ENCODE results near the gene MYO1B. TPM values are rescaled to one million over a fixed set of nuclear protein-coding genes. Genes with fewer than 3 reads are reported as not detected.
A peak's percentile ranks its signal among the peaks of the same experiment; 100 is the strongest.

Gene MYO1B
- total RNA-seq, result 1 to 10 TPM; 1.6 to 4.3 TPM

- Mint-ChIP-seq H3K27me3 (peaks cover 41% of the 10 kb centered on the region), H3K36me3 (no peaks in the 10 kb centered on the region), H3K4me3 (peak within 1 kb of the TSS; percentile 60), H3K27ac (no peak within 1 kb of the TSS), H3K9me3 (ENCODE audit: low read depth) (no peaks in the 10 kb centered on the region), H3K4me1 (peaks cover 13% of the 10 kb centered on the region)
- DNase-seq, result peak; percentile 60
- CTCF ChIA-PET, result interaction anchor here (1.6 kb wide), 1 partner anchor 19 kb away, joined by 3 read pairs; no protein-coding TSS in a partner anchor
- peak; percentile 85 for ATAC-seq
Observed at GRCh38 chr2:191245046-191245868, at the start of gene MYO1B. Gene MYO1B (plus strand): TSS chr2:191245404. CDS start chr2:191276896, 31,492 bp downstream.

DNA sequence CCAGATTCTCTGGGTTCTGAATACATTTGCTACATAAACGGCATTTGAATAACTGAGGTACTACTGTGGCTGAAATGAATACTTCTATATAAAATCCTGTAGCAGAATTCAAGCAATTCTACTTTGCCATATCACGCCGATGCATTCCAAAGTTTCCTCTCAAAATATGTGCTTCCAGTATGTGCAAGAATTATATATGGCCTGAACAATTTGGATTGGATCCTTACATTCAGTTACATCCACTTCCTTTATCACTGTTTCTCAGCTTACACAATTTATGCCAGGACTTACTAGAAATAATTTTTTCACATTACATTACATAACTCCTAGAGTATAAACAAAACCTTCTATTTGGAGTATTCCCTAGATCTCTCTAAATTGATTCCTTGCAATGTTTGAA, 48.1 kb upstream of the MYO1B start:
- H3K4me3 Mint-ChIP-seq, result no peak overlapping the region
- peaks cover 46% of the 10 kb centered on the region for H3K36me3 Mint-ChIP-seq
- peaks cover 44% of the 10 kb centered on the region for H3K4me1 Mint-ChIP-seq
- no peak for DNase-seq
- no peaks in the 10 kb centered on the region for H3K27me3 Mint-ChIP-seq
- peaks cover 6% of the 10 kb centered on the region for H3K9me3 Mint-ChIP-seq (ENCODE audit: low read depth)
- CTCF ChIA-PET, result interaction anchor here (1.5 kb wide), 1 partner anchor 18 kb away, joined by 3 read pairs; no protein-coding TSS in a partner anchor
- no peak overlapping the region for H3K27ac Mint-ChIP-seq
- no peak for ATAC-seq

- Mint-ChIP-seq H3K27me3 (no peaks in the 10 kb centered on the region), H3K4me3 (no peak overlapping the region), H3K4me1 (peaks cover 50% of the 10 kb centered on the region), H3K9me3 (ENCODE audit: low read depth) (peaks cover 6% of the 10 kb centered on the region), H3K27ac (no peak overlapping the region), H3K36me3 (peaks cover 42% of the 10 kb centered on the region)
- DNase-seq (no peak), ATAC-seq (no peak)
- CTCF ChIA-PET, result interaction anchor here (1.5 kb wide), 1 partner anchor 17 kb away, joined by 3 read pairs; no protein-coding TSS in a partner anchor
Observed at GRCh38 chr2:191198271-191198670, 46.9 kb upstream of the MYO1B start.

- peaks cover 33% of the 10 kb centered on the region for H3K36me3 Mint-ChIP-seq
- no peaks in the 10 kb centered on the region for H3K27me3 Mint-ChIP-seq
- H3K9me3 Mint-ChIP-seq (ENCODE audit: low read depth), result peaks cover 6% of the 10 kb centered on the region
- no peak for ATAC-seq
- no peak overlapping the region for H3K4me3 Mint-ChIP-seq
- H3K27ac Mint-ChIP-seq, result no peak overlapping the region
- DNase-seq, result no peak
- CTCF ChIA-PET, result no interaction called here
- H3K4me1 Mint-ChIP-seq, result peaks cover 45% of the 10 kb centered on the region
Observed at GRCh38 chr2:191199929-191200512, 45.2 kb upstream of the MYO1B start.

- H3K36me3 Mint-ChIP-seq, result peaks cover 32% of the 10 kb centered on the region
- CTCF ChIA-PET, result no interaction called here
- H3K9me3 Mint-ChIP-seq (ENCODE audit: low read depth), result peaks cover 6% of the 10 kb centered on the region
- H3K27me3 Mint-ChIP-seq, result no peaks in the 10 kb centered on the region
- H3K27ac Mint-ChIP-seq, result no peak overlapping the region
- ATAC-seq (no peak), DNase-seq (no peak)
- H3K4me3 Mint-ChIP-seq, result no peak overlapping the region
- H3K4me1 Mint-ChIP-seq, result peaks cover 46% of the 10 kb centered on the region
Observed at GRCh38 chr2:191200910-191201309, 44.3 kb upstream of the MYO1B start.

DNA sequence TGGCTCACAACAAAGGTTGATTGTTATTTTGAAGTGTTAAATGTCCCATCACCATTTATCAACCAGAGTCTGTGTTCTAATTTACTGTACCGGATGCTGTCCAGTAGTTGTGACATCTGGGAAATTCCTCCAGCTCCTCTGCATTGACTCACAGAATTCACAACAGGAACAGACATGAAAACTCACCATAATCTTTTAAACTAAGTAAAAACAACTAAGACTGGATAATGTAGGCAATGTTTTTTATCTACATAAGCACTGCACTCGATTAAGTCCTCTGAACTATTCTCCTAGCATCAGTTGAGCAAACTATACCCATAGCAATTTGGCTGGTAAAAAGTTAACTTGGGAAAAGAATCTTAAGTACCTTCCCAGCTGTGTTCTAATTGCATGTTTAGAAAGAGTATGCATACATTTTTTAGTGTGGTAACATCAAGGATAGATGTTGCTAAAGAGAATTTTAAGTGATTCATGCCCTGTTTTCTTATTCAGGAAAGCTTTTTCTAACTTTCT, 42.9 kb upstream of the MYO1B start:
- no peak for ATAC-seq
- Mint-ChIP-seq H3K9me3 (ENCODE audit: low read depth) (peaks cover 3% of the 10 kb centered on the region), H3K4me1 (peaks cover 47% of the 10 kb centered on the region)

DNA sequence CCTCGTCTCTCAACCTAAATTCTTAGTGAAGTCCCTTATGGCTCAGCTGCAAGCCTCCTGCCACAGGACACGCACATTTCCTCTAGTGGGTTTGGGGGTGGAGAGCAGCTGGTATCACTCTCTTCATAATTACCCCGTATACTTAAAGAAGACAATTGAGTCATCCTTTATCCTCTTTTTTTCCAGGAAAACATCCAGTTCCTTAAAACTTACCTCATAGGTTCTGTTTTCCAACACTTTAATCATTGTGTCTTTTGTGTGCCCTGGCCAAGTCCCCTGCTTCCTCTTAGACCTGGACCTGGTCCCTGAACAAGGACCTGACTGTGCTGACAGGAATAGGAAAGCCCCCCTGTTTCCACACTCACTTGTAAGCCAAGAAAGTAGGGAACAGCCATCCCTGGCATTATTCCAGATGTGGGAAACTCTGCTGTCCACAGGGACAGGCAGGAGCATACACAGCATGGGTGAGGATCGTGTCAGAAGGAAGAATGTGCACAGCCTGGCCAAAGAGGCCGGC, 42.3 kb upstream of the MYO1B start:
- H3K27me3 Mint-ChIP-seq, result no peaks in the 10 kb centered on the region
- H3K4me1 Mint-ChIP-seq, result peaks cover 47% of the 10 kb centered on the region
- ATAC-seq (peak; percentile 22), DNase-seq (peak; percentile 68)
- CTCF ChIA-PET, result no interaction called here
- H3K9me3 Mint-ChIP-seq (ENCODE audit: low read depth), result no peaks in the 10 kb centered on the region
- peak overlapping the region; percentile 80 for H3K27ac Mint-ChIP-seq
- no peak overlapping the region for H3K4me3 Mint-ChIP-seq
- peaks cover 28% of the 10 kb centered on the region for H3K36me3 Mint-ChIP-seq

More for the DNA sequence above, 42.9 kb upstream of the MYO1B start:
- H3K36me3 Mint-ChIP-seq, result peaks cover 29% of the 10 kb centered on the region
- CTCF ChIA-PET, result no interaction called here
- H3K4me3 Mint-ChIP-seq, result no peak overlapping the region
- H3K27ac Mint-ChIP-seq, result peak overlapping the region; percentile 52
- DNase-seq, result no peak
- H3K27me3 Mint-ChIP-seq, result no peaks in the 10 kb centered on the region

DNA sequence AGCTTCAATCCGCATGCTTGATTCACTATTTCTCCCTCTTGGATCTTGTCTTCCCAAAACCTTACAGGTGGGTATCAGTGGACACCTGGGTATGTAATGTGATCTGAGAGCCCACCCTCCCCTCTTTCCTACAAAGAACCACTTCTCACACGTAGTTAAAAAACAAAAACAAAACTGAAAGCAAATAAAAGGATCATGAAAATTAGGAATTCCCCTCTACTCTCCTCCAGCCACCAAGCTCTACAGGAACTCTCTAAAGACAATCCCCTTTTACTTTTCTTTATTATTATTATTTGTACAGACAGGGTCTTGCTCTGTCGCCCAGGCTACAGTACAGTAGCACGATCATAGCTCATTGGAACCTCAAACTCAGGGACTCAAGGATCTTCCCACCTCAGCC, 40.8 kb upstream of the MYO1B start:
- CTCF ChIA-PET, result interaction anchor here (1.5 to 2.8 kb wide), 3 partner anchors 14 to 152 kb away, joined by 3 to 9 read pairs (median 4); no protein-coding TSS in a partner anchor
- peaks cover 47% of the 10 kb centered on the region for H3K4me1 Mint-ChIP-seq
- peaks cover 26% of the 10 kb centered on the region for H3K36me3 Mint-ChIP-seq
- H3K4me3 Mint-ChIP-seq, result peak overlapping the region; percentile 71
- H3K27me3 Mint-ChIP-seq, result no peaks in the 10 kb centered on the region
- H3K9me3 Mint-ChIP-seq (ENCODE audit: low read depth), result no peaks in the 10 kb centered on the region
- peak overlapping the region; percentile 81 for H3K27ac Mint-ChIP-seq
- peak; percentile 30 for ATAC-seq
- DNase-seq, result no peak

GRCh38 chr2:191206613-191207471, 38.4 kb upstream of the MYO1B start:
- Mint-ChIP-seq H3K4me1 (peaks cover 40% of the 10 kb centered on the region), H3K4me3 (peak overlapping the region; percentile 65), H3K36me3 (peaks cover 16% of the 10 kb centered on the region), H3K27ac (peak overlapping the region; percentile 92), H3K27me3 (no peaks in the 10 kb centered on the region), H3K9me3 (ENCODE audit: low read depth) (peaks cover 2% of the 10 kb centered on the region)
- ATAC-seq, result peak; percentile 84
- DNase-seq, result peak; percentile 71
- CTCF ChIA-PET, result interaction anchor here (1.0 to 2.8 kb wide), 7 partner anchors 9 to 154 kb away, joined by 3 to 9 read pairs (median 4); no protein-coding TSS in a partner anchor

DNA sequence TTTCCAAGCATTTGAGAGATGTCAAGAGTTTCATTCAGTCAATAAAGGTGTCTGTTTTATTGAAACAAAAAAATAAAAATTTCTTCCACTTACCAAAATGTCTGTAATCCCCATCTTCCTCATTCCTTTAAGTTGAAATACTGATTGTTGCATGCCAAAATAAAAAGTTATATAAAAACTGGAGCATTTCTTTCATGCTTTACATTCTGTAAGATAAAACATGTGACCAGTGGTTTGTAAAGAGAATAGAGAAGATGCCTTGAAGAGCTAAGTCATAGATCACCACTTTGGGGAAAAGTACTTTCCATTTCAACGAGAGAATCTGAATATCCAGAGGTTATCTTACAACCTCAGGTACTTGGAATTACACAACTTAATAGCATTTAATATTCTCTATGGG, 35.9 kb upstream of the MYO1B start:
- Mint-ChIP-seq H3K27ac (no peak overlapping the region), H3K27me3 (no peaks in the 10 kb centered on the region), H3K9me3 (ENCODE audit: low read depth) (peaks cover 12% of the 10 kb centered on the region), H3K4me3 (no peak overlapping the region), H3K4me1 (peaks cover 19% of the 10 kb centered on the region), H3K36me3 (peaks cover 22% of the 10 kb centered on the region)
- DNase-seq (no peak), ATAC-seq (no peak)
- CTCF ChIA-PET, result interaction anchor here (1.7 kb wide), 1 partner anchor 9 kb away, joined by 7 read pairs; no protein-coding TSS in a partner anchor

- no peak overlapping the region for H3K4me3 Mint-ChIP-seq
- H3K36me3 Mint-ChIP-seq, result peaks cover 15% of the 10 kb centered on the region
- CTCF ChIA-PET, result no interaction called here
- H3K4me1 Mint-ChIP-seq, result no peaks in the 10 kb centered on the region
- DNase-seq, result no peak
- H3K9me3 Mint-ChIP-seq (ENCODE audit: low read depth), result peaks cover 12% of the 10 kb centered on the region
- H3K27ac Mint-ChIP-seq, result no peak overlapping the region
- H3K27me3 Mint-ChIP-seq, result no peaks in the 10 kb centered on the region
- ATAC-seq, result no peak
Observed at GRCh38 chr2:191212119-191212518, 33.1 kb upstream of the MYO1B start.

- Mint-ChIP-seq H3K4me3 (no peak overlapping the region), H3K4me1 (peaks cover 9% of the 10 kb centered on the region), H3K36me3 (peaks cover 15% of the 10 kb centered on the region), H3K27me3 (no peaks in the 10 kb centered on the region), H3K27ac (no peak overlapping the region), H3K9me3 (ENCODE audit: low read depth) (peaks cover 12% of the 10 kb centered on the region)
- ATAC-seq (no peak), DNase-seq (no peak)
- CTCF ChIA-PET, result no interaction called here
Observed at GRCh38 chr2:191213333-191213732, 31.9 kb upstream of the MYO1B start.

All from activated CD8-positive, alpha-beta memory T cell treated with anti-CD3 and anti-CD28 coated beads, Interleukin-2, amount 10 ng/mL, durations not matched to agents 7 days and 5 days (primary cell).